ENCODE measurements around the gene LRCH4.

LRCH4 gene

DNA sequence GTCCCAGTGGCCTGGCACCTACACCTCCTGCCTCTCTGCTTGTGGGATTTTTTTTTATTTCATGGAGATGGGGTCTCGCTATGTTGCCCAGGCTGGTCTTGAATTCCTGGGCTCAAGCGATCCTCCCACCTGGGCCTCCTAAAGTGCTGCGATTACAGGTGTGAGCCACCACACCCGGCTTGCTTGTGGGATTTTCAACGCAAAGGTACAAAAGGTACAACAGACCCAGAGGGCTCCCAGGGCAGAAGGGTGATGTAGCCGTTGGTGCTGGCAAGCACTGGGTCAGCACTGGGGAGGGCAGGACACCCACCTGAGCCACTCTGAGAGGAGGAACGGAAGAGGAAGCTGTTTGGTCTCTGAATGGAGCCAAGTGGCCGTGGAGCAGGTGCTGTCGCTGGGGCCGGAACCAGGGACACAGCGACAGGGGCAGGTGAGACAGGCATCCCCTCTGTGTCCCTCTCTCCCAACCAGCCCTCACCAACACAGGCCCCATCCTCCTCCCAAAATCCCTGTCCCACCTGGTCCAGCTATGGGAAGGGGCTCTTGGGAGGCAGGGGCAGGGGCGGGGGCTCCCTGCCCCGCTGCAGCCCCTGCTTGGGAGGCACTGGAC is 9.4 kb downstream of the LRCH4 start:
- Histone ChIP-seq H2AFZ (ENCODE audit: low read depth, low read length) (no peak overlapping the region), H3K4me1 (ENCODE audit: low read length) (no peaks in the 10 kb centered on the region), H4K20me1 (ENCODE audit: insufficient read depth, low read length) (no peaks in the 10 kb centered on the region), H3K4me2 (ENCODE audit: low read length) (no peak overlapping the region), H3K27ac (ENCODE audit: low read length) (no peak overlapping the region), H3K4me3 (ENCODE audit: low read length) (no peak overlapping the region), H3K79me2 (ENCODE audit: low read length) (no peaks in the 10 kb centered on the region), H3K9ac (ENCODE audit: low read length) (no peak overlapping the region), H3K9me3 (ENCODE audit: insufficient read depth, low read length) (no peaks in the 10 kb centered on the region), H3K36me3 (replicated peaks; ENCODE audit: low read depth, low read length) (peaks cover 15% of the 10 kb centered on the region), H3K27me3 (ENCODE audit: low read depth, low read length) (no peaks in the 10 kb centered on the region)
- TF ChIP-seq, protein P1, sequence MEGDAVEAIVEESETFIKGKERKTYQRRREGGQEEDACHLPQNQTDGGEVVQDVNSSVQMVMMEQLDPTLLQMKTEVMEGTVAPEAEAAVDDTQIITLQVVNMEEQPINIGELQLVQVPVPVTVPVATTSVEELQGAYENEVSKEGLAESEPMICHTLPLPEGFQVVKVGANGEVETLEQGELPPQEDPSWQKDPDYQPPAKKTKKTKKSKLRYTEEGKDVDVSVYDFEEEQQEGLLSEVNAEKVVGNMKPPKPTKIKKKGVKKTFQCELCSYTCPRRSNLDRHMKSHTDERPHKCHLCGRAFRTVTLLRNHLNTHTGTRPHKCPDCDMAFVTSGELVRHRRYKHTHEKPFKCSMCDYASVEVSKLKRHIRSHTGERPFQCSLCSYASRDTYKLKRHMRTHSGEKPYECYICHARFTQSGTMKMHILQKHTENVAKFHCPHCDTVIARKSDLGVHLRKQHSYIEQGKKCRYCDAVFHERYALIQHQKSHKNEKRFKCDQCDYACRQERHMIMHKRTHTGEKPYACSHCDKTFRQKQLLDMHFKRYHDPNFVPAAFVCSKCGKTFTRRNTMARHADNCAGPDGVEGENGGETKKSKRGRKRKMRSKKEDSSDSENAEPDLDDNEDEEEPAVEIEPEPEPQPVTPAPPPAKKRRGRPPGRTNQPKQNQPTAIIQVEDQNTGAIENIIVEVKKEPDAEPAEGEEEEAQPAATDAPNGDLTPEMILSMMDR (IDR thresholded peaks at IDR 0.05; ENCODE audit: low read depth, low read length): no peak
- no peak for TF ChIP-seq EZH2phosphoT487 (IDR thresholded peaks at IDR 0.05; ENCODE audit: low read depth)

GRCh38 chr7:100575746-100576383 is 10.1 kb downstream of the LRCH4 start:
- Histone ChIP-seq H3K9me3 (ENCODE audit: insufficient read depth, low read length) (no peaks in the 10 kb centered on the region), H3K27ac (ENCODE audit: low read length) (no peak overlapping the region), H3K9ac (ENCODE audit: low read length) (no peak overlapping the region), H3K36me3 (replicated peaks; ENCODE audit: low read depth, low read length) (peaks cover 12% of the 10 kb centered on the region), H3K27me3 (ENCODE audit: low read depth, low read length) (no peaks in the 10 kb centered on the region), H4K20me1 (ENCODE audit: insufficient read depth, low read length) (no peaks in the 10 kb centered on the region), H3K79me2 (ENCODE audit: low read length) (no peaks in the 10 kb centered on the region), H3K4me3 (ENCODE audit: low read length) (no peak overlapping the region), H3K4me2 (ENCODE audit: low read length) (no peak overlapping the region), H3K4me1 (ENCODE audit: low read length) (no peaks in the 10 kb centered on the region), H2AFZ (ENCODE audit: low read depth, low read length) (no peak overlapping the region)
- TF ChIP-seq EZH2phosphoT487 (IDR thresholded peaks at IDR 0.05; ENCODE audit: low read depth): no peak
- TF ChIP-seq, protein P1 (IDR thresholded peaks at IDR 0.05; ENCODE audit: low read depth, low read length): no peak

DNA sequence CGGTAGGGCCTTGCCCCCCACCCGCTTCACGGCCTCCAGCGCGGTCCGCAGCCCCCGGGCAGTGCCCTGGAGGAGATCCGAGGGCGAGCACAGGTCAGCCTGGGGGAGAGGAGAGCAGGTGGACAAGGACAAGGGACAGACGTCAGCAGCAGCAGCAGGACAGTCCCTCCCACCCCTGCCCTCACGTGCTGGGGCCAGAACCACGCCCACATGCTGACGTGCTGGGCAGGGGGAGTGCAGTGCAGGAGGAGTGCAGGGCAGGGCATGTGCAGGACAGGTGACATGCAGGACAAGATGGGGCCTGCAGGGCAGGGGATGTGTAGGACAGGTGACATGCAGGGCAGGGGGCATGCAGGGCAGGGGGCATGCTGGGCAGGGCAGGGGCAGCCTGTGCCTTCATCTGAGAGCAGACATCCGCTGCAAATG is 10.7 kb downstream of the LRCH4 start:
- no peak overlapping the region for H2AFZ ChIP-seq (ENCODE audit: low read depth, low read length)
- H3K27me3 ChIP-seq (ENCODE audit: low read depth, low read length): no peaks in the 10 kb centered on the region
- no peaks in the 10 kb centered on the region for H3K79me2 ChIP-seq (ENCODE audit: low read length)
- no peaks in the 10 kb centered on the region for H3K4me1 ChIP-seq (ENCODE audit: low read length)
- no peak overlapping the region for H3K9ac ChIP-seq (ENCODE audit: low read length)
- no peak overlapping the region for H3K4me2 ChIP-seq (ENCODE audit: low read length)
- no peak for TF ChIP-seq EZH2phosphoT487 (IDR thresholded peaks at IDR 0.05; ENCODE audit: low read depth)
- TF ChIP-seq, protein P1 (IDR thresholded peaks at IDR 0.05; ENCODE audit: low read depth, low read length): no peak
- H3K9me3 ChIP-seq (ENCODE audit: insufficient read depth, low read length): no peaks in the 10 kb centered on the region
- H3K4me3 ChIP-seq (ENCODE audit: low read length): no peak overlapping the region
- H3K27ac ChIP-seq (ENCODE audit: low read length): no peak overlapping the region
- no peaks in the 10 kb centered on the region for H4K20me1 ChIP-seq (ENCODE audit: insufficient read depth, low read length)
- peaks cover 6% of the 10 kb centered on the region for H3K36me3 ChIP-seq (replicated peaks; ENCODE audit: low read depth, low read length)

- no peaks in the 10 kb centered on the region for H3K9me3 ChIP-seq (ENCODE audit: insufficient read depth, low read length)
- H3K9ac ChIP-seq (ENCODE audit: low read length): no peak overlapping the region
- H3K27me3 ChIP-seq (ENCODE audit: low read depth, low read length): no peaks in the 10 kb centered on the region
- H3K27ac ChIP-seq (ENCODE audit: low read length): no peak overlapping the region
- H4K20me1 ChIP-seq (ENCODE audit: insufficient read depth, low read length): no peaks in the 10 kb centered on the region
- H3K4me1 ChIP-seq (ENCODE audit: low read length): no peaks in the 10 kb centered on the region
- H3K36me3 ChIP-seq (replicated peaks; ENCODE audit: low read depth, low read length): peaks cover 4% of the 10 kb centered on the region
- no peak overlapping the region for H2AFZ ChIP-seq (ENCODE audit: low read depth, low read length)
- H3K4me3 ChIP-seq (ENCODE audit: low read length): no peak overlapping the region
- TF ChIP-seq, protein P1 (IDR thresholded peaks at IDR 0.05; ENCODE audit: low read depth, low read length): no peak
- TF ChIP-seq EZH2phosphoT487 (IDR thresholded peaks at IDR 0.05; ENCODE audit: low read depth): no peak
- no peaks in the 10 kb centered on the region for H3K79me2 ChIP-seq (ENCODE audit: low read length)
- H3K4me2 ChIP-seq (ENCODE audit: low read length): no peak overlapping the region
These were observed 11.3 kb downstream of the LRCH4 start for GRCh38 chr7:100574362-100575205.

Data from OCI-LY3 (cell line).